Measurements from ENCODE around the gene NGB.

GRCh38 chr14:77284466-77284865 lies 13.5 kb upstream of the NGB start:
- TF ChIP-seq CTCF (IDR thresholded peaks at IDR 0.05) (no peak), EZH2 (IDR thresholded peaks at IDR 0.05; ENCODE audit: borderline replicate concordance, insufficient read depth, low read depth, low read length, poor library complexity, severe bottlenecking) (no peak)

All from B cell (primary cell).